Gastrocnemius medialis (tissue), 4 donors: ENCODE data around the gene KDM3A. TPM values are rescaled to one million over a fixed set of nuclear protein-coding genes. Genes with fewer than 3 reads are reported as not detected.
A peak's percentile ranks its signal among the peaks of the same experiment; 100 is the strongest.

ENCODE experiments used
- ATAC-seq, 2 donors: fragments of 150-250 bp; one replicate each; pipeline ENCODE4 v1.9.1; 2016
- DNase-seq, 2 donors: peaks; one replicate each; pipeline ENCODE4 v3.0.0-alpha.2; 2019
- H3K27ac ChIP-seq, 4 donors: fragments of 200-600 bp; sonication (generic); 1 replicate in 1 of 4; 2 replicates in 3 of 4; pipeline ENCODE4 v1.5.1; 2016 to 2018; ENCODE audit warnings: mild to moderate bottlenecking in 2 of 4, moderate library complexity in 1 of 4
- H3K27me3 ChIP-seq, 3 donors: fragments of 200-600 bp; sonication (generic) in 2 of 3; 1 replicate in 1 of 3; 2 replicates in 2 of 3; pipeline versions ENCODE4 v1.5.1 to v1.6.0; 2016 to 2019; ENCODE audit warnings: mild to moderate bottlenecking in 1 of 3, moderate library complexity in 1 of 3
- H3K36me3 ChIP-seq, 2 donors: fragments of 200-600 bp; sonication (generic) in 1 of 2; one replicate each; pipeline ENCODE4 v1.5.1; 2017 to 2018
- H3K4me1 ChIP-seq, 2 donors: fragments of 200-600 bp; sonication (generic) in 1 of 2; one replicate each; pipeline ENCODE4 v1.5.1; 2016 to 2017; ENCODE audit warnings: mild to moderate bottlenecking in 2 of 2
- H3K4me3 ChIP-seq, 4 donors: fragments of 200-600 bp; sonication (generic) in 3 of 4; 1 replicate in 1 of 4; 2 replicates in 3 of 4; pipeline ENCODE4 v1.5.1; 2016 to 2019; ENCODE audit warnings: mild to moderate bottlenecking in 2 of 4
- H3K9me3 ChIP-seq, 3 donors: fragments of 200-600 bp; sonication (generic) in 2 of 3; 1 replicate in 1 of 3; 2 replicates in 2 of 3; pipeline ENCODE4 v1.5.1; 2016 to 2019
- POLR2A ChIP-seq, 2 donors: fragments of 450-650 bp; IDR thresholded peaks; one replicate each; pipeline ENCODE4 v1.6.1; 2017; ENCODE audit warnings: antibody characterized with exemption in 2 of 2, mild to moderate bottlenecking in 2 of 2, moderate library complexity in 2 of 2
- in situ Hi-C, 4 donors: fragments of 200-750 bp; cut with MboI; loops; one replicate each; pipeline versions ENCODE4 v1.15.0 to v1.8.0; 2017; ENCODE audit warnings: low sequenced_read_pairs in 4 of 4
- intact Hi-C: fragments of 100-400 bp; cut with DNase I; formaldehyde crosslinking; loops from one replicate; pipeline ENCODE4 v1.15.1; 2023; ENCODE audit warnings: low total_unique reads
- total RNA-seq, 4 donors: library from RNA; depleted of rRNA; stranded (reverse); fragments of >200 nt; gene quantifications; one replicate each; pipeline versions ENCODE4 v1.1.0 to v1.2.3, GENCODE V29; 2016
- TF ChIP-seq, protein P1 (sequence below), 5 experiments: fragments of 450-650 bp in 3 of 5; fragments of 200-600 bp in 2 of 5; sonication (generic) in 2 of 5; IDR thresholded peaks in 4 of 5; conservative IDR thresholded peaks in 1 of 5; 1 replicate in 4 of 5; 2 replicates in 1 of 5; pipeline ENCODE4 v1.5.1; 2016 to 2019; ENCODE audit warnings: antibody characterized with exemption in 5 of 5, mild to moderate bottlenecking in 3 of 5, moderate library complexity in 3 of 5

The KDM3A gene
- total RNA-seq, 4 donors from 2014 or later, result 20.7 to 36.8 (median 26.1) TPM

DNA sequence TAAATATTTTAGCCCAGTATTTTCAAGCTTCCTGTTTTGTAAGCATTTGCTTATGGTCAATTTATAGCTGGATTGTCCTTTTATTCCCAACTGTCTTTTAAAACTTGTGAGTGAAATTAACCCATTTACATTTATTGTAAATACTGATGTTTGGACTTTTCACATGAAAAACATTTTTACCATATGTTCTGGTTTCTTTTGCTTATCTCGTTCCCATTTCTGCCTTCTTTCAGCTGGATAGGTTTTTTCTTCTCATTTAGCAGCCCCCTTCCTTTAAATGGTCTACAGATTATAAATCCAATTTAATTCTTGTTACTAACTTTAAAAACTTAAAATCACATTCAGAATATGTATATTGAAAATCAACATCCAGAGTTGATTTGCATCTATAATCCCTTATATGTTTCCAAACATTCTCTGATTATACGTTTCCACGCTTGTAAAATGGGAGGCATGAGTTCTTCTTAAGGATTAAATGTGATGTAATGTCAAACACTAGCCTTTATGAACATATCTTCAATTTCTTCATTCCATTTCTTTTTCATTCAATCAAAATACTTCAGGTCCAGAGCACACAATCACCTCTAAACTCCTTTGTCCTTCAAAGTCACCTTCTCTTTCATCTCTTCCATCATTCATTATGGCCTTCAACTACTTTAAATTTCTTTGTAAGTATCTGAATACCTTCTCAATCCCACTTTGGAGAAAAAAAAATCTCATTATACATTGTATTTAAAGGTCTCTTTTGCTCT, 1.1 kb upstream of the KDM3A start:
- Histone ChIP-seq H3K27me3 (no peaks in the 10 kb centered on the region), H3K4me1 (peaks cover 23 to 25% of the 10 kb centered on the region in 2 donors), H3K36me3 (peaks cover 0 to 10% of the 10 kb centered on the region in 2 donors), H3K9me3 (peaks cover 0 to 28% (median 8%) of the 10 kb centered on the region in 3 donors), H3K27ac (peak overlapping the region; percentile 86 to 98 (median 91)), H3K4me3 (peak overlapping the region; percentile 74 to 81 (median 76))
- intact Hi-C loops (loop anchor here (2.0 to 10.0 kb wide), 2 partner anchors 123 to 215 kb away; partner anchors contain the start of gene CHMP3), in situ Hi-C loops (loop anchor here in 1 of 4 donors (10.0 kb wide), 1 partner anchor 1615 kb away; the partner anchor contains the start of gene KRCC1)
- TF ChIP-seq POLR2A (IDR thresholded peaks at IDR 0.05), result no peak
- TF ChIP-seq, protein P1, sequence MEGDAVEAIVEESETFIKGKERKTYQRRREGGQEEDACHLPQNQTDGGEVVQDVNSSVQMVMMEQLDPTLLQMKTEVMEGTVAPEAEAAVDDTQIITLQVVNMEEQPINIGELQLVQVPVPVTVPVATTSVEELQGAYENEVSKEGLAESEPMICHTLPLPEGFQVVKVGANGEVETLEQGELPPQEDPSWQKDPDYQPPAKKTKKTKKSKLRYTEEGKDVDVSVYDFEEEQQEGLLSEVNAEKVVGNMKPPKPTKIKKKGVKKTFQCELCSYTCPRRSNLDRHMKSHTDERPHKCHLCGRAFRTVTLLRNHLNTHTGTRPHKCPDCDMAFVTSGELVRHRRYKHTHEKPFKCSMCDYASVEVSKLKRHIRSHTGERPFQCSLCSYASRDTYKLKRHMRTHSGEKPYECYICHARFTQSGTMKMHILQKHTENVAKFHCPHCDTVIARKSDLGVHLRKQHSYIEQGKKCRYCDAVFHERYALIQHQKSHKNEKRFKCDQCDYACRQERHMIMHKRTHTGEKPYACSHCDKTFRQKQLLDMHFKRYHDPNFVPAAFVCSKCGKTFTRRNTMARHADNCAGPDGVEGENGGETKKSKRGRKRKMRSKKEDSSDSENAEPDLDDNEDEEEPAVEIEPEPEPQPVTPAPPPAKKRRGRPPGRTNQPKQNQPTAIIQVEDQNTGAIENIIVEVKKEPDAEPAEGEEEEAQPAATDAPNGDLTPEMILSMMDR (IDR thresholded peaks at IDR 0.05 in 4 of 5, conservative IDR thresholded peaks at IDR 0.05 in 1 of 5), result no peak
- DNase-seq, result no peak
- no peak for ATAC-seq

GRCh38 chr2:86441392-86441881, 266 bp downstream of the KDM3A start:
- intact Hi-C loops (loop anchor here (2.0 to 10.0 kb wide), 2 partner anchors 121 to 217 kb away; partner anchors contain the start of gene CHMP3), in situ Hi-C loops (loop anchor here in 1 of 4 donors (10.0 kb wide), 1 partner anchor 1613 kb away; the partner anchor contains the start of gene KRCC1)
- TF ChIP-seq, protein P1 (IDR thresholded peaks at IDR 0.05 in 4 of 5, conservative IDR thresholded peaks at IDR 0.05 in 1 of 5), result no peak
- peak; percentile 97 to 98 for TF ChIP-seq POLR2A (IDR thresholded peaks at IDR 0.05)
- Histone ChIP-seq H3K27me3 (no peaks in the 10 kb centered on the region), H3K27ac (peak overlapping the region; percentile 86 to 98 (median 91)), H3K9me3 (peaks cover 0 to 28% (median 8%) of the 10 kb centered on the region in 3 donors), H3K4me3 (peak overlapping the region; percentile 74 to 81 (median 76)), H3K36me3 (peaks cover 0 to 10% of the 10 kb centered on the region in 2 donors), H3K4me1 (peaks cover 37 to 38% of the 10 kb centered on the region in 2 donors)
- ATAC-seq (peak; percentile 34 to 43), DNase-seq (peak; percentile 4 to 30)

DNA sequence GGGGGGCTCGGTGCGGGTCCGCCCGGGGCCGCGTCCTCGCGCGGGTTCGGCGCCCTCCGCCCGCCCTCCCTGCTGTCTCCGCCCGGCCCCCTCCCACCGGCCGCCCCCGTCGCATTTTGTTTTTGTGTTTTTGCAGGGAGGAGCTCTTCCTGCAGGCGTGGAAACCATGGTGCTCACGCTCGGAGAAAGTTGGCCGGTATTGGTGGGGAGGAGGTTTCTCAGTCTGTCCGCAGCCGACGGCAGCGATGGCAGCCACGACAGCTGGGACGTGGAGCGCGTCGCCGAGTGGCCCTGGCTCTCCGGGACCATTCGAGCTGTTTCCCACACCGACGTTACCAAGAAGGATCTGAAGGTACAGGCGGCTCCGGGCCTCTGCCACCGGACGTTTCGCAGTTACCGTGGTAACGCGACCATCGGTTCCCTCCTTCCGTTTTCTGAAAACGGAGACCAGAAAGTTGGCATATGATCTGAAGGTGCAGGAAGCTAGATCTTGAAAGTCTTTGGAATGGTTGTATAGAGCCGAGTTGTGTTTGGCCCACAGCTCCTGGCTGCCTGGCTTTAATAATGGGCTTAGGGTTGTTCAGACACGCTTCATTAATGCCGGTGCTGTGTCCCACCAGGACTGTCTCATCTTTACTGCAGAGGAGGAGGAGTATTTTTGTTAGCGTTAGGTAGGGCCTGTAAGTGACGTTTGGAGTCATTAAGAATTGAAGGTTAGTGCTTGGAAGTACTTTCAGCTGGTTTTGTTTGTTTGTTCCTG, 891 bp downstream of the KDM3A start:
- Histone ChIP-seq H3K27ac (peak overlapping the region; percentile 86 to 98 (median 91)), H3K9me3 (peaks cover 0 to 27% (median 8%) of the 10 kb centered on the region in 3 donors), H3K27me3 (no peaks in the 10 kb centered on the region), H3K4me3 (peak overlapping the region; percentile 74 to 81 (median 76)), H3K4me1 (peaks cover 39 to 40% of the 10 kb centered on the region in 2 donors), H3K36me3 (peaks cover 0 to 10% of the 10 kb centered on the region in 2 donors)
- in situ Hi-C loops, result loop anchor here in 1 of 4 donors (10.0 kb wide), 1 partner anchor 1613 kb away; the partner anchor contains the start of gene KRCC1
- TF ChIP-seq, protein P1 (IDR thresholded peaks at IDR 0.05 in 4 of 5, conservative IDR thresholded peaks at IDR 0.05 in 1 of 5), result no peak
- no peak for TF ChIP-seq POLR2A (IDR thresholded peaks at IDR 0.05)
- peak; percentile 25 to 34 for DNase-seq
- ATAC-seq, result peak; percentile 15 to 22
- intact Hi-C loops, result loop anchor here (1.0 to 10.0 kb wide), 4 partner anchors 121 to 247 kb away; partner anchors contain the start of genes CHMP3, IMMT and RNF103

GRCh38 chr2:86442642-86443005, 1.5 kb downstream of the KDM3A start:
- peak; percentile 79 to 83 for ATAC-seq
- H3K4me1 ChIP-seq, result peaks cover 42 to 45% of the 10 kb centered on the region in 2 donors
- peaks cover 0 to 10% of the 10 kb centered on the region in 2 donors for H3K36me3 ChIP-seq
- peak; percentile 59 to 84 for TF ChIP-seq POLR2A (IDR thresholded peaks at IDR 0.05)
- TF ChIP-seq, protein P1 (IDR thresholded peaks at IDR 0.05 in 4 of 5, conservative IDR thresholded peaks at IDR 0.05 in 1 of 5), result no peak
- no peaks in the 10 kb centered on the region for H3K27me3 ChIP-seq
- in situ Hi-C loops (loop anchor here in 1 of 4 donors (10.0 kb wide), 1 partner anchor 1612 kb away; the partner anchor contains the start of gene KRCC1), intact Hi-C loops (loop anchor here (1.0 to 10.0 kb wide), 3 partner anchors 181 to 247 kb away; partner anchors contain the start of genes IMMT and RNF103)
- DNase-seq, result peak; percentile 90 to 92
- H3K9me3 ChIP-seq, result peaks cover 0 to 24% (median 8%) of the 10 kb centered on the region in 3 donors
- H3K27ac ChIP-seq, result peak overlapping the region; percentile 86 to 98 (median 91)
- peak overlapping the region; percentile 74 to 81 (median 76) for H3K4me3 ChIP-seq
